ENCODE measurements around the gene FN3KRP. TPM values are rescaled to one million over a fixed set of nuclear protein-coding genes. Genes with fewer than 3 reads are reported as not detected.
A peak's percentile ranks its signal among the peaks of the same experiment; 100 is the strongest.

Gene FN3KRP
- total RNA-seq, 4 donors from 2014 or later: 6.4 to 18.8 (median 12.3) TPM

GRCh38 chr17:82674656-82675475 is 41.6 kb upstream of the FN3KRP start:
- no peak for TF ChIP-seq CTCF (IDR thresholded peaks at IDR 0.05)
- ATAC-seq (ENCODE audit: low FRiP score) (no peak), DNase-seq (ENCODE audit: low spot score) (no peak)

- DNase-seq (ENCODE audit: low spot score): no peak
- TF ChIP-seq CTCF (IDR thresholded peaks at IDR 0.05): no peak
- no peak for ATAC-seq (ENCODE audit: low FRiP score)
Measured at GRCh38 chr17:82675476-82676245, 40.8 kb upstream of the FN3KRP start.

DNA sequence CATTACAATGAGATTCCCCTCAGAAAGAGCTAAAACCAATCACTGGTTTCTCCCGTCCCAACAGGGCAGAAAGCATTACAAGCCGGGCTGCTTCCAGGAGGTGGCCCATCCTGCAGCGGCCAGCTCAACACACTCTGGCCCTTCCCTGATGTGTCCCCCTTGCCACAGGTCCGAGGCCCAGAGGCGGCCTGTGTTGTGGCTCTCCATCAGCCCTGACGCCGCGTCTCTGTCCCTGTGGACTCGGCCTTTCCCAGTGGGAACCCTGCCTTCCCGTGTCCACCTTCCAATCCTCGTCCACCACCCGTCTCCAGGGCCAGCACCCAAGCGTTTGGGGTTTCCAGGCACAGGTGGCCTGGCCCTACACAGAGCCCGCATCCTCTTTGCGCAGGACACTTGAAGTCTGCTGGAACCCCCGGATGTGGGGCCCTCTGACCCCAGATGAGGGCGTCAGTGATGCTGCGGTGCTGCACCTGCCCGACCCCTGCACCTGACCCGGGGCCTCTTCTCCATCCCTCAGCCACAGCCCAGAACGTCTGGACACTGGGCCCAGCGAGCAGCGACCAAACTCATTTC is 39.1 kb upstream of the FN3KRP start:
- TF ChIP-seq CTCF (IDR thresholded peaks at IDR 0.05): no peak
- ATAC-seq (ENCODE audit: low FRiP score) (no peak), DNase-seq (ENCODE audit: low spot score) (no peak)

- DNase-seq (ENCODE audit: low spot score) (no peak), ATAC-seq (ENCODE audit: low FRiP score) (no peak)
- TF ChIP-seq CTCF (IDR thresholded peaks at IDR 0.05): no peak
Measured at GRCh38 chr17:82678265-82678891, 38.1 kb upstream of the FN3KRP start.

DNA sequence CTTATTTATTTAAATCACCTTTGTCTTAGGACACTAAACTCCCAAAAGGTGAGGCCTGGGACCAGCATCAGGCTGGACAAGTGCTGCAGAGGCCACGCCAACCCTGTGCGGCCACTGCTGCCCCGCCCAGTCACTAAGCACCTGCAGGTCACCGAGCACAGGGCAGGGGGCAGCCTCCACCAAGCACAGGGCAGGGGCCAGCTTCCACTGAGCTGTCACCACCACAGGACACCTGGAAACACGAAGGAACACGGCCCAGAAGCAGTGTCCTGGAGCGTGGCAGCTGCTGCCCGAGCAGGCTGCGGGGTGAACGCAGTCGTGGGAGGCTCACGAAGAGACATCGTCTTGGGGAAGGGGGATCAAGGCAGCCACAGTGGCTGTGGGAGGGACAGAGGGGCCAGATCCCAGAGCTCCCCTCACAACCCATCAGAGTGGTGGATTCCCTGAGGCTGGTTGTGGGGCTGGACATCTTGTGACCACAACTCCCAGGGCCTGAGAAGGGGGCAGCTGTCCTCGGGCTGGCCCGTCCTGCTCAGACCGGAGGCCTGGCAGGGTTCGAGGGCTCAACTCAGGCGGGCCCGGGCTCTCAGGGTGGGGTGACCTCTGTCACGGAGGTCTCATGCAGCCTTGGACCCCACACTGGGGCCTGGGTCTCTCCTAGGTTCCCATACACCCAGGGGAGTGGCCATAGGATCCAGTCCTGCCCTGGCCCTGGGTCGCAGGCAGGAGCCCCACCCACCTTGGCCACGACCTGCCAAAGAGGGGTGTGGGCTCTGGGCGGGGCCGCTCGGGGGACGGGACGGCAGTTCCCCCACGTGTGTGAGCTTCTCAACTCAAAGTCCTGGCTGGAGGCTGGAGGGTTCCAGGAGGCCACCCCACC is 36.7 kb upstream of the FN3KRP start:
- DNase-seq (ENCODE audit: low spot score) (no peak), ATAC-seq (ENCODE audit: low FRiP score) (peak; percentile 40)
- TF ChIP-seq CTCF (IDR thresholded peaks at IDR 0.05): no peak

DNA sequence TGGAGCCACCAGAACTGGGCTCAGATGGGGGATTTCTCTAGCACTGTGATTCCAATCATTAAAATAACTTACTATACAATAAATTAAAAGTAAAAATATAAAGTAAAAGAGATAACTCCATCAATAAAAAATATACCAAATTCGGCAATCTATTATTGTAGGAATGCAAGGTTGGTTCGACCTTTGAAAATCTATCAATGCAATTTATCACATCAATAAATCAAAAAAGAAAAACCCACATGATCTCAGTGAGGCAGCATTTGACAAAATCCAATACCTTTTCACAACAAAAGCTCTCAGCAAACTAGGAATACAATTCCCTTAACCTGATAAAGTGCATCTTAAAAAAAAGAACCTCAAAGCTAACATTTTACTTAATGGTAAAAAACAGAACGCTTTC is 35.0 kb upstream of the FN3KRP start:
- no peak for DNase-seq (ENCODE audit: low spot score)
- TF ChIP-seq CTCF (IDR thresholded peaks at IDR 0.05): no peak
- no peak for ATAC-seq (ENCODE audit: low FRiP score)

Data from omental fat pad (tissue), 4 donors.